CD14-positive monocyte (primary cell): Measurements from ENCODE around the gene ARIH2. TPM values are rescaled to one million over a fixed set of nuclear protein-coding genes. Genes with fewer than 3 reads are reported as not detected.

Experiments
- DNase-seq, 3 donors: peaks; one replicate each; pipeline ENCODE4 v3.0.0-alpha.2; 2011 to 2022
- H2AFZ ChIP-seq: 2 replicates; pipeline ENCODE4 v1.6.0; 2012; ENCODE audit warnings: mild to moderate bottlenecking, low read depth, low read length, inconsistent platforms; ENCODE audit not compliant: insufficient read depth, poor library complexity, severe bottlenecking
- H3K27ac ChIP-seq, 2 donors: 1 replicate in 1 of 2; 2 replicates in 1 of 2; pipeline ENCODE4 v1.5.1; 2012 to 2013; ENCODE audit warnings: low read length in 2 of 2, control low read depth in 1 of 2, inconsistent platforms in 1 of 2, low read depth in 1 of 2, mild to moderate bottlenecking in 1 of 2
- H3K27me3 ChIP-seq, 2 donors: one replicate each; pipeline versions ENCODE4 v1.6.0 to v1.6.1; 2011 to 2013; ENCODE audit warnings: low read length in 2 of 2; ENCODE audit not compliant: control insufficient read depth in 2 of 2, insufficient read depth in 2 of 2
- H3K36me3 ChIP-seq, 2 donors: replicated peaks in 1 of 2; 1 replicate in 1 of 2; 2 replicates in 1 of 2; pipeline versions ENCODE4 v1.5.1 to v1.6.1; 2012 to 2013; ENCODE audit warnings: low read length in 2 of 2, control low read depth in 1 of 2, inconsistent platforms in 1 of 2, mild to moderate bottlenecking in 1 of 2; ENCODE audit not compliant: insufficient read depth in 2 of 2, control insufficient read depth in 1 of 2
- H3K4me1 ChIP-seq, 2 donors: 1 replicate in 1 of 2; 2 replicates in 1 of 2; pipeline versions ENCODE4 v1.5.1 to v1.6.1; 2012 to 2013; ENCODE audit warnings: low read length in 2 of 2, control low read depth in 1 of 2, inconsistent platforms in 1 of 2, mild to moderate bottlenecking in 1 of 2, moderate library complexity in 1 of 2; ENCODE audit not compliant: insufficient read depth in 2 of 2, control insufficient read depth in 1 of 2
- H3K4me2 ChIP-seq: replicated peaks from 2 replicates; pipeline ENCODE3; 2012; ENCODE audit warnings: low read length, moderate library complexity, mild to moderate bottlenecking; ENCODE audit not compliant: poor library complexity, severe bottlenecking; ENCODE audit errors: extremely low read depth
- H3K4me3 ChIP-seq, 3 experiments: fragments of 200-600 bp in 1 of 3; sonication (generic) in 1 of 3; replicated peaks in 1 of 3; 1 replicate in 2 of 3; 2 replicates in 1 of 3; pipeline ENCODE4 v1.5.1; 2011 to 2013; ENCODE audit warnings: low read length in 3 of 3, mild to moderate bottlenecking in 3 of 3, control low read depth in 2 of 3, low read depth in 2 of 3, inconsistent platforms in 1 of 3, moderate library complexity in 1 of 3
- H3K79me2 ChIP-seq: 2 replicates; pipeline ENCODE4 v1.6.0; 2012; ENCODE audit warnings: mild to moderate bottlenecking, control low read depth, inconsistent platforms, low read length, moderate library complexity; ENCODE audit not compliant: insufficient read depth
- H3K9ac ChIP-seq: 2 replicates; pipeline ENCODE4 v1.6.0; 2017; ENCODE audit warnings: low read length, mild to moderate bottlenecking; ENCODE audit not compliant: insufficient read depth, poor library complexity, severe bottlenecking
- H3K9me3 ChIP-seq, 2 donors: replicated peaks in 1 of 2; 1 replicate in 1 of 2; 2 replicates in 1 of 2; pipeline versions ENCODE4 v1.5.1 to v1.6.1; 2012 to 2013; ENCODE audit warnings: low read length in 2 of 2, control low read depth in 1 of 2; ENCODE audit not compliant: control insufficient read depth in 1 of 2, insufficient read depth in 1 of 2
- H4K20me1 ChIP-seq: 2 replicates; pipeline ENCODE4 v1.6.0; 2012; ENCODE audit warnings: mild to moderate bottlenecking, low read length, control low read depth, moderate library complexity; ENCODE audit not compliant: insufficient read depth
- H3K27ac Mint-ChIP-seq, 7 donors: one replicate each; pipeline ENCODE4 v1.8.0; 2020; ENCODE audit warnings: mild to moderate bottlenecking in 7 of 7, mixed read lengths in 7 of 7, moderate library complexity in 6 of 7, inconsistent platforms in 2 of 7
- H3K27me3 Mint-ChIP-seq, 3 donors: one replicate each; pipeline ENCODE4 v1.8.0; 2021 to 2022; ENCODE audit warnings: low read depth in 3 of 3, mild to moderate bottlenecking in 3 of 3, mixed read lengths in 3 of 3, moderate library complexity in 3 of 3, inconsistent platforms in 1 of 3
- H3K36me3 Mint-ChIP-seq, 2 donors: one replicate each; pipeline ENCODE4 v1.8.0; 2020; ENCODE audit warnings: mixed read lengths in 2 of 2, inconsistent platforms in 1 of 2, mild to moderate bottlenecking in 1 of 2
- H3K4me1 Mint-ChIP-seq: one replicate; pipeline ENCODE4 v1.8.0; 2020; ENCODE audit warnings: mild to moderate bottlenecking, mixed read lengths
- H3K4me3 Mint-ChIP-seq, 2 donors: one replicate each; pipeline ENCODE4 v1.8.0; 2020; ENCODE audit warnings: mild to moderate bottlenecking in 2 of 2, mixed read lengths in 2 of 2, moderate library complexity in 1 of 2
- H3K9me3 Mint-ChIP-seq, 7 donors: one replicate each; pipeline ENCODE4 v1.8.0; 2020 to 2022; ENCODE audit warnings: mixed read lengths in 7 of 7, mild to moderate bottlenecking in 6 of 7, moderate library complexity in 6 of 7, inconsistent platforms in 2 of 7
- WGBS: methylation state at CpG from one replicate; pipeline ENCODE4 v1.1.5; 2013; ENCODE audit warnings: missing lambda C conversion rate; ENCODE audit not compliant: insufficient coverage; 5-methylcytosine and 5-hydroxymethylcytosine counted together
- intact Hi-C, 2 donors: fragments of 100-400 bp; cut with micrococcal nuclease; formaldehyde crosslinking; loops; one replicate each; pipeline versions ENCODE4 v1.15.0 to v1.15.1; 2023
- polyA plus RNA-seq, 3 donors: library from polyadenylated mRNA; depleted of rRNA in 1 of 3; unstranded in 2 of 3; stranded (reverse) in 1 of 3; fragments of 300-500 nt in 2 of 3; fragments of >200 nt in 1 of 3; fragmentation: Illumina TruSeq in 2 of 3; gene quantifications; 1 replicate in 2 of 3; 2 replicates in 1 of 3; pipeline ENCODE4 v1.2.3, GENCODE V29; 2012 to 2021
- TF ChIP-seq, protein P1 (sequence below): fragments of 200-600 bp; IDR thresholded peaks from one replicate; pipeline ENCODE4 v1.8.0; 2022; ENCODE audit warnings: antibody characterized with exemption, mild to moderate bottlenecking

Gene ARIH2
- polyA plus RNA-seq, 3 donors: 68.2 to 94.8 (median 72.2) TPM

DNA sequence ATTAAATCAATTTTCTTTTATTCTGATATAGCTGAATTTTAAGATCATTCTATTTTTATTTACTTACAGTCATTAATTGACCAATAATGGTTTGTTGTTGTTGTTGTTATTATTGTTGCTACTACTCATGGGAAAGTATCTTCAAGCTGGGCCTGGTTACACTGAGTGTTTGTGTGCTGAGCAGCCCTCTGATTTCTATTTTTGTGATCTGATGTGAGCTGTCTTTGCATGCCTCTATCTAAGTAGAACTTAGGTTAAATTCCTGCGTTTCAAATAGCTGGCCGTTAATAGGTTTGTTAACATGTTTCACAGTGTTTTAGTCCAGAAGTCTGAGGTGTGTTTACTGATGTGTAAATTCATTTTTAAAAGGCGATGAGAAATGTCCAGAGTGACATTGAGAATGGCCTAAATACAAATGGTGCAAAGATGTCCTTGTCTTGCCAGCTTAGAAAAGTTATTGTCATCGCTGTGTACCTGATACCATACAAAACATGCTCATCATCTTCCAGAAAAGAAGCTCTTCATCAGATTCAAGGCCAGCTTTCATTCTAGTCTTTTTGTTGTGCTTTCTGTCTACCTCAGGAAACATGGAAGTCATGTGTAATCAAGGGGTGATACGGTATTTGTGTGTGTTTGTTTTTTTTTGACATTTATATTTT lies 15.8 kb downstream of the ARIH2 start:
- H3K9me3 ChIP-seq: no peaks in the 10 kb centered on the region
- no peaks in the 10 kb centered on the region for H3K27me3 ChIP-seq
- intact Hi-C loops: no loop called here
- peaks cover 41 to 60% of the 10 kb centered on the region in 2 donors for H3K36me3 Mint-ChIP-seq
- no peak overlapping the region for H3K9ac ChIP-seq
- peaks cover 35% of the 10 kb centered on the region for H3K4me1 Mint-ChIP-seq
- H2AFZ ChIP-seq: no peak overlapping the region
- no peak overlapping the region for H3K4me3 ChIP-seq
- H3K9me3 Mint-ChIP-seq: peaks cover 0 to 2% (median 0%) of the 10 kb centered on the region in 7 donors
- no peak for DNase-seq
- no peak overlapping the region for H3K4me3 Mint-ChIP-seq
- H3K27me3 Mint-ChIP-seq: peaks cover 0 to 3% (median 0%) of the 10 kb centered on the region in 3 donors
- H3K36me3 ChIP-seq: peaks cover 22 to 59% of the 10 kb centered on the region in 2 donors
- peak overlapping the region in 4 of 7 donors; percentile 0 to 66 (median 33) for H3K27ac Mint-ChIP-seq
- peaks cover 80% of the 10 kb centered on the region for H3K79me2 ChIP-seq
- H3K4me1 ChIP-seq: peaks cover 7 to 11% of the 10 kb centered on the region in 2 donors
- no peak overlapping the region for H3K27ac ChIP-seq
- no peak overlapping the region for H3K4me2 ChIP-seq
- TF ChIP-seq, protein P1, sequence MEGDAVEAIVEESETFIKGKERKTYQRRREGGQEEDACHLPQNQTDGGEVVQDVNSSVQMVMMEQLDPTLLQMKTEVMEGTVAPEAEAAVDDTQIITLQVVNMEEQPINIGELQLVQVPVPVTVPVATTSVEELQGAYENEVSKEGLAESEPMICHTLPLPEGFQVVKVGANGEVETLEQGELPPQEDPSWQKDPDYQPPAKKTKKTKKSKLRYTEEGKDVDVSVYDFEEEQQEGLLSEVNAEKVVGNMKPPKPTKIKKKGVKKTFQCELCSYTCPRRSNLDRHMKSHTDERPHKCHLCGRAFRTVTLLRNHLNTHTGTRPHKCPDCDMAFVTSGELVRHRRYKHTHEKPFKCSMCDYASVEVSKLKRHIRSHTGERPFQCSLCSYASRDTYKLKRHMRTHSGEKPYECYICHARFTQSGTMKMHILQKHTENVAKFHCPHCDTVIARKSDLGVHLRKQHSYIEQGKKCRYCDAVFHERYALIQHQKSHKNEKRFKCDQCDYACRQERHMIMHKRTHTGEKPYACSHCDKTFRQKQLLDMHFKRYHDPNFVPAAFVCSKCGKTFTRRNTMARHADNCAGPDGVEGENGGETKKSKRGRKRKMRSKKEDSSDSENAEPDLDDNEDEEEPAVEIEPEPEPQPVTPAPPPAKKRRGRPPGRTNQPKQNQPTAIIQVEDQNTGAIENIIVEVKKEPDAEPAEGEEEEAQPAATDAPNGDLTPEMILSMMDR: no peak
- 100% methylated on average over 3 of the region's 5 CpGs for WGBS
- H4K20me1 ChIP-seq: peaks cover 87% of the 10 kb centered on the region

- Histone ChIP-seq H3K36me3 (peaks cover 19 to 53% of the 10 kb centered on the region in 2 donors), H3K4me3 (no peak overlapping the region), H3K9me3 (no peaks in the 10 kb centered on the region), H3K4me1 (peaks cover 7 to 11% of the 10 kb centered on the region in 2 donors), H3K9ac (no peak overlapping the region), H3K27ac (peak overlapping the region in 1 of 2 donors; percentile 43), H3K4me2 (no peak overlapping the region), H3K79me2 (peaks cover 69% of the 10 kb centered on the region), H2AFZ (no peak overlapping the region), H4K20me1 (peaks cover 76% of the 10 kb centered on the region), H3K27me3 (no peaks in the 10 kb centered on the region)
- Mint-ChIP-seq H3K27ac (peak overlapping the region in 5 of 7 donors; percentile 33 to 79 (median 41)), H3K4me1 (peaks cover 28% of the 10 kb centered on the region), H3K27me3 (peaks cover 0 to 3% (median 0%) of the 10 kb centered on the region in 3 donors), H3K9me3 (peaks cover 0 to 2% (median 0%) of the 10 kb centered on the region in 7 donors), H3K4me3 (no peak overlapping the region), H3K36me3 (peaks cover 35 to 54% of the 10 kb centered on the region in 2 donors)
- WGBS: 0% methylated on average over 2 of the region's 4 CpGs
- TF ChIP-seq, protein P1: no peak
- DNase-seq: peak; percentile 16 to 38 (median 28)
- intact Hi-C loops: no loop called here
These were observed 16.9 kb downstream of the ARIH2 start for GRCh38 chr3:48935530-48935929.
